Endothelial cell of umbilical vein (primary cell): ENCODE results near the gene ZC3H18. TPM values are rescaled to one million over a fixed set of nuclear protein-coding genes. Genes with fewer than 3 reads are reported as not detected.

Experiments used
- BruUV-seq: library from RNA; stranded (reverse); fragments of 400-500 nt; replicated peaks from 2 replicates; lab custom pipeline; 2021; lab: Mats Ljungman, UMichigan
- CTCF ChIA-PET: fragments of 300-600, 350-600 bp; sonication (Branson Sonifier 250); formaldehyde crosslinking; loops from one replicate; lab custom pipeline; 2021; ENCODE audit warnings: antibody characterized with exemption, inconsistent platforms; lab: Charles Lee
- POLR2A ChIA-PET: fragments of 300-600, 350-600 bp; sonication (Branson Sonifier 250); formaldehyde crosslinking; loops from one replicate; lab custom pipeline; 2021; ENCODE audit warnings: antibody characterized with exemption, inconsistent platforms; lab: Charles Lee
- DNase-seq: peaks from one replicate; pipeline ENCODE4 v3.0.0-alpha.2; 2011; ENCODE audit warnings: low read depth, low spot score
- FAIRE-seq: peaks from 2 replicates; lab custom pipeline; 2011; peaks lifted over from hg19 to GRCh38; lab: Jason Lieb, UNC
- H2AFZ ChIP-seq: 2 replicates; pipeline ENCODE4 v1.6.0; 2012; ENCODE audit warnings: low read depth, low read length, control low read depth, inconsistent platforms
- H3K27ac ChIP-seq: 2 replicates; pipeline ENCODE4 v1.5.1; 2011; ENCODE audit warnings: low read depth, mild to moderate bottlenecking, control low read depth, low read length, moderate library complexity; ENCODE audit not compliant: insufficient read depth
- H3K27me3 ChIP-seq, 2 experiments: 2 replicates each; pipeline versions ENCODE4 v1.6.0 to v1.6.1; 2011; ENCODE audit warnings: low read length in 2 of 2, mixed read lengths in 1 of 2; ENCODE audit not compliant: control insufficient read depth in 2 of 2, insufficient read depth in 2 of 2
- H3K36me3 ChIP-seq, 2 experiments: 2 replicates in 1 of 2; 3 replicates in 1 of 2; pipeline ENCODE4 v1.5.1; 2011; ENCODE audit warnings: low read length in 2 of 2, mild to moderate bottlenecking in 1 of 2, moderate library complexity in 1 of 2; ENCODE audit not compliant: control insufficient read depth in 2 of 2, insufficient read depth in 2 of 2; ENCODE audit errors: extremely low read depth in 1 of 2
- H3K4me1 ChIP-seq: 3 replicates; pipeline ENCODE4 v1.5.1; 2011; ENCODE audit warnings: mild to moderate bottlenecking, low read length; ENCODE audit not compliant: control insufficient read depth, insufficient read depth; ENCODE audit errors: extremely low read depth
- H3K4me2 ChIP-seq: 2 replicates; pipeline ENCODE4 v1.6.1; 2011; ENCODE audit warnings: low read length, control low read depth, mixed read lengths; ENCODE audit not compliant: insufficient read depth
- H3K4me3 ChIP-seq, 3 experiments: fragments of 200-600 bp in 1 of 3; sonication (generic), shearing (Covaris generic) in 1 of 3; replicated peaks in 1 of 3; 2 replicates each; pipeline ENCODE4 v1.5.1; 2011 to 2016; ENCODE audit warnings: control low read depth in 3 of 3, low read length in 3 of 3, mild to moderate bottlenecking in 2 of 3, inconsistent platforms in 1 of 3, low read depth in 1 of 3, moderate library complexity in 1 of 3; ENCODE audit not compliant: insufficient read depth in 1 of 3
- H3K79me2 ChIP-seq: 2 replicates; pipeline ENCODE4 v1.6.0; 2012; ENCODE audit warnings: low read length, inconsistent platforms; ENCODE audit not compliant: control insufficient read depth, insufficient read depth
- H3K9ac ChIP-seq: replicated peaks from 2 replicates; pipeline ENCODE3; 2011; ENCODE audit warnings: low read length, control low read depth; ENCODE audit not compliant: insufficient read depth; ENCODE audit errors: extremely low read depth
- H3K9me1 ChIP-seq: replicated peaks from 3 replicates; pipeline ENCODE4 v1.6.0; 2011; ENCODE audit warnings: mild to moderate bottlenecking, low read length; ENCODE audit not compliant: control insufficient read depth, insufficient read depth; ENCODE audit errors: extremely low read depth
- H3K9me3 ChIP-seq: replicated peaks from 2 replicates; pipeline ENCODE4 v1.5.1; 2012; ENCODE audit warnings: low read length, inconsistent platforms; ENCODE audit not compliant: control insufficient read depth, insufficient read depth
- H4K20me1 ChIP-seq: replicated peaks from 2 replicates; pipeline ENCODE3; 2011; ENCODE audit warnings: mild to moderate bottlenecking, low read length; ENCODE audit not compliant: control insufficient read depth, insufficient read depth; ENCODE audit errors: extremely low read depth
- EZH2 ChIP-seq: IDR thresholded peaks from 2 replicates; pipeline ENCODE4 v1.6.1; 2012; ENCODE audit warnings: borderline replicate concordance, low read depth, mild to moderate bottlenecking, moderate library complexity, low read length, inconsistent platforms; ENCODE audit not compliant: severe bottlenecking
- FOS ChIP-seq: IDR thresholded peaks from 2 replicates; pipeline ENCODE4 v1.6.1; 2011; ENCODE audit warnings: mild to moderate bottlenecking, low read length, moderate library complexity, borderline replicate concordance; ENCODE audit not compliant: insufficient read depth
- GATA2 ChIP-seq: IDR thresholded peaks from 2 replicates; pipeline ENCODE4 v1.7.0; 2011; ENCODE audit warnings: low read depth, mild to moderate bottlenecking, moderate library complexity, mixed read lengths, low read length; ENCODE audit not compliant: insufficient read length, insufficient read depth
- JUN ChIP-seq: IDR thresholded peaks from 2 replicates; pipeline ENCODE4 v1.6.1; 2011; ENCODE audit warnings: borderline replicate concordance, low read depth; ENCODE audit not compliant: insufficient read length, insufficient read depth
- MAX ChIP-seq: IDR thresholded peaks from 2 replicates; pipeline ENCODE4 v1.6.1; 2011; ENCODE audit not compliant: insufficient read depth, insufficient read length
- MYC ChIP-seq: IDR thresholded peaks from one replicate; pipeline ENCODE4 v1.6.1; 2011; ENCODE audit warnings: mild to moderate bottlenecking, low read depth, low read length
- POLR2AphosphoS5 ChIP-seq: IDR thresholded peaks from 2 replicates; pipeline ENCODE4 v1.6.1; 2012; ENCODE audit warnings: low read depth, mild to moderate bottlenecking, control low read depth, low read length, moderate library complexity; ENCODE audit not compliant: insufficient read depth
- dilution Hi-C: fragments of 300-500 bp; cut with MboI; formaldehyde crosslinking; loops from one replicate; pipeline ENCODE4 v1.15.0; 2019; ENCODE audit warnings: low sequenced_read_pairs; ENCODE audit not compliant: extremely low pct_ligation_motif_present
- intact Hi-C: fragments of 100-400 bp; cut with micrococcal nuclease; formaldehyde crosslinking; loops from one replicate; pipeline ENCODE4 v1.10.0; 2022
- polyA plus RNA-seq, 4 experiments: library from polyadenylated mRNA; depleted of rRNA in 3 of 4; stranded (reverse) in 3 of 4; unstranded in 1 of 4; fragments of >200 nt; gene quantifications; 2 replicates each; pipeline versions ENCODE4 v1.2.1 to v1.2.3, GENCODE V29; 2011 to 2012; ENCODE audit warnings: missing spikeins in 1 of 4
- total RNA-seq: library from RNA; stranded (reverse); gene quantifications from 2 replicates; pipeline ENCODE4 v1.2.3, GENCODE V29; 2021
- TF ChIP-seq, protein P1 (sequence below), 2 donors: IDR thresholded peaks; 1 replicate in 1 of 2; 2 replicates in 1 of 2; pipeline ENCODE4 v1.5.1; 2011; ENCODE audit warnings: low read length in 2 of 2, mild to moderate bottlenecking in 2 of 2, moderate library complexity in 2 of 2, control low read depth in 1 of 2, inconsistent platforms in 1 of 2, low read depth in 1 of 2; ENCODE audit not compliant: insufficient read depth in 1 of 2; ENCODE audit errors: extremely low read depth in 1 of 2

ZC3H18 gene
- total and polyA plus RNA-seq, 2 donors (not counting 3 experiments of a cell fraction or from before 2014, with no cell fraction given), result 12.1 to 52.8 TPM

GRCh38 chr16:88525663-88525990, 44.6 kb upstream of the ZC3H18 start:
- Histone ChIP-seq H3K9ac (no peak overlapping the region), H3K4me1 (peaks cover 20% of the 10 kb centered on the region), H3K9me1 (no peaks in the 10 kb centered on the region), H3K4me2 (no peak overlapping the region), H3K4me3 (no peak overlapping the region), H2AFZ (no peak overlapping the region), H4K20me1 (no peaks in the 10 kb centered on the region), H3K36me3 (no peaks in the 10 kb centered on the region), H3K9me3 (no peaks in the 10 kb centered on the region), H3K27me3 (no peaks in the 10 kb centered on the region), H3K27ac (no peak overlapping the region), H3K79me2 (no peaks in the 10 kb centered on the region)
- TF ChIP-seq POLR2AphosphoS5 (no peak), EZH2 (no peak), GATA2 (no peak), MAX (no peak), MYC (no peak), FOS (no peak), JUN (no peak)
- TF ChIP-seq, protein P1, sequence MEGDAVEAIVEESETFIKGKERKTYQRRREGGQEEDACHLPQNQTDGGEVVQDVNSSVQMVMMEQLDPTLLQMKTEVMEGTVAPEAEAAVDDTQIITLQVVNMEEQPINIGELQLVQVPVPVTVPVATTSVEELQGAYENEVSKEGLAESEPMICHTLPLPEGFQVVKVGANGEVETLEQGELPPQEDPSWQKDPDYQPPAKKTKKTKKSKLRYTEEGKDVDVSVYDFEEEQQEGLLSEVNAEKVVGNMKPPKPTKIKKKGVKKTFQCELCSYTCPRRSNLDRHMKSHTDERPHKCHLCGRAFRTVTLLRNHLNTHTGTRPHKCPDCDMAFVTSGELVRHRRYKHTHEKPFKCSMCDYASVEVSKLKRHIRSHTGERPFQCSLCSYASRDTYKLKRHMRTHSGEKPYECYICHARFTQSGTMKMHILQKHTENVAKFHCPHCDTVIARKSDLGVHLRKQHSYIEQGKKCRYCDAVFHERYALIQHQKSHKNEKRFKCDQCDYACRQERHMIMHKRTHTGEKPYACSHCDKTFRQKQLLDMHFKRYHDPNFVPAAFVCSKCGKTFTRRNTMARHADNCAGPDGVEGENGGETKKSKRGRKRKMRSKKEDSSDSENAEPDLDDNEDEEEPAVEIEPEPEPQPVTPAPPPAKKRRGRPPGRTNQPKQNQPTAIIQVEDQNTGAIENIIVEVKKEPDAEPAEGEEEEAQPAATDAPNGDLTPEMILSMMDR (IDR thresholded peaks at IDR 0.05; ENCODE audit: extremely low read depth in 1 of 2, insufficient read depth in 1 of 2, low read depth in 1 of 2, low read length in 2 of 2), result no peak
- DNase-seq (no peak), FAIRE-seq (no peak)
- POLR2A ChIA-PET, result no interaction called here
- intact Hi-C loops, result no loop called here
- no TSS peak for BruUV-seq
- dilution Hi-C loops, result no loop called here
- CTCF ChIA-PET, result interaction anchor here (1.0 to 1.9 kb wide), 2 partner anchors 29 to 81 kb away, joined by 3 to 18 read pairs; no protein-coding TSS in a partner anchor
